Erythroblast (primary cell): Measurements from ENCODE around the gene ASB14.

Source experiments
- GATA1 ChIP-seq: IDR thresholded peaks from 2 replicates; pipeline ENCODE4 v1.6.1; 2011; ENCODE audit warnings: low read depth, mild to moderate bottlenecking, control low read depth, low read length, moderate library complexity
- POLR2A ChIP-seq: IDR thresholded peaks from 2 replicates; pipeline ENCODE4 v1.6.1; 2011; ENCODE audit warnings: mild to moderate bottlenecking, low read length

- no peak for TF ChIP-seq POLR2A
- TF ChIP-seq GATA1: no peak
Measured at GRCh38 chr3:57331078-57331610, 38.7 kb upstream of the ASB14 start.
